SKM-1 treated with dmso at 0.1 percent for 144 hours (cell line): ENCODE measurements around the gene NACC1.
A peak's percentile ranks its signal among the peaks of the same experiment; 100 is the strongest.

ENCODE experiments used
- DNase-seq: peaks from one replicate; lab custom pipeline; 2025; ENCODE audit not compliant: unreplicated experiment; lab: John Stamatoyannopoulos, UW

Gene NACC1

DNA sequence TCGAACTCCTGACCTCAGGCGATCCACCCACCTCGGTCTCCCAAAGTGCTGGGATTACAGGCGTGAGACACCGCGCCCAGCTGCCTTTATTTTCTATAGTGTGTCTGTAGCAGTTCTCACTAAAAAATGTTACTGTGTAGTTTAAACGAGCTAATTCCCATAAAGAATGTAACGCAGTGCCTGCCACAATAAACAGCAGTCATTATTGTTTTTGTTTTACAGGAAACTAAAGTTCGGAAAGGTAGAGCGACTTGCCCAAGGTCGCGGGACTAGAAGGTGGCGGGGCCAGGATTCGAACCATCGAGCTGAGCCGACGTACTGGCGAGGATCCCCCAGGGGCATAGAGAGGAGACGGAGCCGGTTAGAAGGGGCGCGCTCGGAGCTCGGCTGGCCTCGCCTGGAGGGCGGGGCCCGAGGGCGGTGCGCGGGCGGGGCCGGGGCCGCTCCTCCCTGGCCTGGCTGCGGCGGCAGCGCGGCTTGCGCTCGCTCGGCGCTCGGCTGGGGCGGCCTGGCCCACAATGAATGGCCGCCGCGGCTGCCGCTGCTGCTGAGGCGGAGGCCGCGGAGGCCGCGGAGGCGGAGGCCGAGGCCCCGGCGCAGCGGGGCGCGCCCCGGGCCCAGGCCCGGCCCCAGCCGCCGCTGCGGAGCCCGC is at the start of gene NACC1:
Gene NACC1, plus strand, starts transcription at position 493 of the 652 bp plus-strand sequence. CDS start 16,944 bp downstream, outside the sequence.
- peak; percentile 92 for DNase-seq

- DNase-seq = no peak
Observed at GRCh38 chr19:13069415-13070359, 48.4 kb upstream of the NACC1 start.

DNA sequence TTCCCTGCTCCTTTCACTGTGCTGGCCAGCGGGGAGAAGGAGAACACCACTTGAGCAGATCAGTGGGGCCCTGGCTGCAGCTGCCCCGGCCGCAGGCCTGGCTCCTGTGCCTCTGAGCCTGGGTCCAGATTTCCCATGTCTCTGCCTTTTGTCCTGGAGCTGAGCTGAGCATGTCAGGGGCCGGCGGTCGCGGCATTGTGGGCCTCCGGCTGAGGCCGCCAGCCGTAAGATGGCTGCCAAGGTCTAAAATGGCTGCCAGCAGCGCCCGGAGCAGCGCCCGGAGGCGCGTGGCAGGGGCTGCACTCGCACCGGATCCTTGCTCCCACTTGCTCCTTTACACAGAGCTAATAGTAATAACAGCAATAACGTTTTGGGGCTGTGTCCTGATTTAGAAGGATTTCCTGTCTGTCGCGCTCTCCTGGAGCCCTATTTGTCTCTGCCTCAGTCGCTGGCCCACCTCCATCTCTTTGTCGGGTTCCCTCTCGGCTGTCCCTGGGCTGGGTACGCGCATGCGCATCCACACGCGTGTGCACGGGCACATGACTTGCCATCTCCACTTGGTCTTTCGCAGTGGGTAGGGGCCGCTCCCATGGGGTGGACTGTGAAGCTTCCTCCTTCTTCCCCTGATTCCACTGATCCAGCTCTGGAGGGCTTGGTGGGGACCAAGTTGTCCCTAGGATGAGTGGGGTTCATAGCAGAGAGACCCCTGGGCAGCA is 47.5 kb upstream of the NACC1 start:
- no peak for DNase-seq

GRCh38 chr19:13071444-13072187 is 46.4 kb upstream of the NACC1 start:
- DNase-seq = no peak

DNA sequence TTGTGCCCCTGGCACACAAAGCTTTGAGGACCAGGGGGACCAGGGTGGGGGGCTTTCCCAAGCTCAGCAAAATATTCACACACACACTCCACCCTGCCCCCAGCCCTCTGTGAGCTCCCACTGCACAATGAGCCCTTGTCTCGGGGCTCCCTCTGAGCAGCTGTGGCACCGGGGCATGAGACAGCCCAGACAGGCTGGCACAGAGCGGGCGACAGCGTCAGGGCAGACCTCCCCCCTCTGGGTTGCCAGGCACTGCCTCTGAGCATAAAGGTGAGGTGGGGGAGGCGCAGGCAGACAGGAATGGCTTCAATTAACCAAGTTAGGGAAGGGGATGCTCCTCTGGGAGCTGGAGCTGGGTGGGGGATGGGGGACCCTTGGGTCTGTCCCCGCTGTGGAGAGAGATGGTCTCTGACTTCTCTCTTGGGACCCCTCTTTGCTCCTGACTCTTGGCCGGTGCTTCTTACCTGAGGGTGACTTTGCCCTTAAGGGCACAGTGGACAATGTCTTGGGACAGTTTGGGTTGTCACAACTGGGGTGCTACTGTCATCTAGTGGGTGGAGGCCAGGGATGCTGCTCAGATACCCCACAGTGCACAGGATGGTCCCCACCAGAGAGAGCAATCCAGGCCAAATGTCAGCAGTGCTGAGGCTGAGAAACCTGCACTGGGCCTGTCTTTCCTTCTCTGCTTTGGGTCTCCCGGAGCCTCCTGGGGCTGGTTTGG is 45.7 kb upstream of the NACC1 start:
- no peak for DNase-seq

DNA sequence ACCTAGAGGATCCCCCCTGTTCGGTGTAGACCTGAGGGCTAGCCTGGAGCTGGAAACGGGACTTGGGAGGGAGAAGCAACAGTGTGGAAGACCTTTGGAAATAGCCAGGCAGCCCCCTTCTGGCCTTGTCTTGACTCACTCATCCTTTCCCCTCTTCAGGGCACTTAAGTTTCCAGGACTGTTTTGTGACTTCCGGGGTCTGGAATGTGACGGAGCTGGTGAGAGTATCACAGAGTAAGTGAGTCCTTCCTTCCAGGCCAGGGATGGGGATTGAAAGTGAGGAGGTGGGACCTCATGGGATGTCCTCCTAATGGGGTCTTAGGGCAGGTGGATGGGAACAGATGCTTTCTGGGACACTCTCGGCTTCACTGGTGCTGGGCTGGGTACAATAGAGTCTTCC is 44.8 kb upstream of the NACC1 start:
- DNase-seq = no peak

DNA sequence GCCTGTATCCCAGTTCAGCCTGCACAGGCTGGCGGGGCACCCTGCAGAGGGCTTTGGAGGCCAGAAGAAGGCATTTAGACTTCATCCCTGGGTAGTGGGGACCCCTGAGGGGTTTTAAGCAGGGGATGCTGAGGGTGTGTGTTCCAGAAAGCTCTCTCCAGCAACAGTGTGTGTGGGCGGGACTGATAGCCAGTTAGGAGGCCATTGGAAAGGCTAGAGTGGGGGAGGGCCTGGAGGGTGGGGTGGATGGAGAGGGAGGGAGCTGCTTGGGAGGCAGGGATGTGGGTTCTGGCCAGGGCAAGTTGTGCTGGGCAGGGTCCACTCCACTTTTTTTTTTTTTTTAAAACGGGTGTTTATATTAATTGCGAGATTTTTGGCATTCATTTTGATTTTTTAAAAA is 43.7 kb upstream of the NACC1 start:
- no peak for DNase-seq

GRCh38 chr19:13076320-13076719 is 41.7 kb upstream of the NACC1 start:
- no peak for DNase-seq

GRCh38 chr19:13076787-13077186 is 41.3 kb upstream of the NACC1 start:
- no peak for DNase-seq

DNA sequence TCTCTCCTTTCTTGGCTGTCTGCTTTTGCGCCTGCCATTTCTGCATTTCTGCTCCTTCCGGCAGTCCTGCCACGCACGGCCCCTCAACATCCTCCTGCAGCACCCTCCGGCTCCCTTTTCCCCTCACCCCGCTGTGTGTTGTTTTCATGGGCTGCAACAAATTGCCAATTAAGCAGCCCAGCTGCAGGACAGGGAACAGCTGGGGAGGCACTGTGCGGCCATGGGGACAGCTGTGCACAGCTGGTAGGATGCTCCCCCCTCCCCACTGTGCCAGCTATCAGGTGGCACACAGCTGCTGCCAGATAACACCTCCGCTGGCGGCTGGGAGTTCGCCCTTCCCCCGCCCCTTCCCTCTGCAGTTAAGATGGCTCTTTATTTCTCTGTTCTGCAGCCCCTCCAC is 40.8 kb upstream of the NACC1 start:
- DNase-seq = no peak

DNA sequence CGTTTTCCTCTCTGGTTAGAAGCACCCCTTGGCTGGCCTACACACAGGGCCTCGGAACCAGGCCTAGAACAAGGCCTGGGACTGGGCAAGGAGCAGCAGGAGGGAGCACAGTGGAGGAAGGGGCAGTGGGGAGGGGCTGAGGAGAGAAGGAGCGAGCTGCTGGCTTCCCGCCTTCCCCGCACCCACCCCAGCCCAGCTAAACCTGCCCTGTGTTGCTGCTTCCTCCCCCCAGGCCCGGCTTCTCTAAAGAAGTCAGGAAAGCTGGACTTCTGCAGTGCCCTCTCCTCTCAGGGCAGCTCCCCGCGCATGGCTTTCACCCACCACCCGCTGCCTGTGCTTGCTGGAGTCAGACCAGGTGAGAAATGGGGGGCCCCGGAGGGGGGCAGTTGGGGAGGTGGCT is 39.7 kb upstream of the NACC1 start:
- no peak for DNase-seq

- DNase-seq = no peak
Observed at GRCh38 chr19:13078897-13079541, 39.0 kb upstream of the NACC1 start.

DNA sequence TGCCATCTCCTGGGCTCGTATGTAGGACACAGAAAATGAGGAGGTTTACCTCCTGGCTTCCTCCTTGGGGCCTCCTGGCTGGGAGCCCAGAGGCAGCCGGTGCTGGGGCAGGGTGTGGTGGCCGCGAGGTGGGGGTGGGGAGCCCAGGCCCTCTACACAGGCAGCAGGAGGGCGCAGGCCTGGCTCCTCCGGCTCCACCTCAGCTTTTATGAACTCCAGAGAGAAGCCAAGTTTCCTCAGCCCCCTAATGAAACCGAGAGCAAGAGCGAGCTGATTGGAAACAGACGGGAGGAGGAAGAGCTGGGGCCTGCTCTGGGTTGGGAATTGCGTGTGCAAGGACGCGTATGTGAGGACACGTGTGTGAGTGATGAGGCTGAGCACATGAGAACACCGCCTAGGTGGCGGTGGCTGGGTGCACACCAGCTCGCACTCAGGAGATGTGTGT is 38.5 kb upstream of the NACC1 start:
- DNase-seq = no peak

DNA sequence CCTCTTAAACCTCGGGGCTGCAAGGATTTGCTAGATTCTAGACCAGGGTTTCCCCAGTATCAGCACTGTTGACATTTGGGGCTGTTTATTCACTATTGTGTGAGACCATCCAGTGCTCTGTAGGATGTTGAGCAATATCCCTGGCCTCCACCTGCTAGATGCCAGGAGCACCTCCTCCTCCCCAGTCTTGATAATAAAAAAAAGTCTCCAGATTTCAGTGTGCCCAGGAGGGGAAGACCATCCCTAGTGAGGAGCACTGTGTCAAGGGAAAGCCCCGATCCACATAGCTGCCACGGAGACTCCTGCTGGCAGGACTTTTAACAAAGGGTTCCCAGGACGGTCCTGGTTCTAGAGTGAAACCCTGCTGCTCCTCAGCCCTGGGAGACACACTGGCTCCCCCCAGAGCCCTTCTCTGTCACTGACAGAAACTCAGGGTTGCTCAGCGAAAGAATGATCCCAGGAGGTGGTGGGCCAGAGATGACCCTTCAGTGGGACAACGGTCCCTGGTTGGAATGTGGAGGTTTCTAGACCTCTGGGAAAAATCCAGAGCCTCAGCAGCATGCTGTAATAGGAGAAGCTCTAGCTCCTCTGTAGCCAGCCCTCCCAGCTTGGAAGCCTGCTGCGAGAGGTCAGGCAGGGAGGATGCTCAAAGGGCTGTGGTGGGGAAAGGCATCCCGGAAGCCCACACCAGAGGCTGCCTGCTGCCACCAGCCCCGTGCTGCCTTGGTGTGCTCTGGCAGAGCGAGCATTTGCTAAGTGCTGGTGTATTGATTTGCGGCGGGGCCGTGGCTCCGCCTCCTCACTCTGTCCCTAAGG is 35.7 kb upstream of the NACC1 start:
- DNase-seq = no peak

DNA sequence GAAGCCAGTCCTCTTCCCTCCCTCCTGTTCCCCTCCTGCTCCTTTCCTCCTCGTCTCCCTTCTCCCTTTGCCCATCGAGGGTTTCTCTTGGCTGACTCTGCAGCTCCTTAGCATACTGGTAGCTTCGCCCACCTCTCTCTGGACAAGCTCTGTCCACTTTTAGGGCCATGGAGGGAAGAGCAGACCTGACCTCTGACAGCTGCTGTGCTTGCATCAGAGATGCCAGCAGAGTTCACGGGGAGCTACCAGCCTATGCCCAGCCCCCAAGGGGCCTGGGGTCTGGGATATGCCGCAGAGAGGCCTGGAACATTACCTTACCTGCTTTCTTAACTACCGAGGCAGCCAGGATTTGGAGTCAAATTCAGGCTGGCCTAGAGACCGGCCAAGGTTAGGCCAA is 35.1 kb upstream of the NACC1 start:
- no peak for DNase-seq

GRCh38 chr19:13083627-13084026 is 34.4 kb upstream of the NACC1 start:
- no peak for DNase-seq

DNA sequence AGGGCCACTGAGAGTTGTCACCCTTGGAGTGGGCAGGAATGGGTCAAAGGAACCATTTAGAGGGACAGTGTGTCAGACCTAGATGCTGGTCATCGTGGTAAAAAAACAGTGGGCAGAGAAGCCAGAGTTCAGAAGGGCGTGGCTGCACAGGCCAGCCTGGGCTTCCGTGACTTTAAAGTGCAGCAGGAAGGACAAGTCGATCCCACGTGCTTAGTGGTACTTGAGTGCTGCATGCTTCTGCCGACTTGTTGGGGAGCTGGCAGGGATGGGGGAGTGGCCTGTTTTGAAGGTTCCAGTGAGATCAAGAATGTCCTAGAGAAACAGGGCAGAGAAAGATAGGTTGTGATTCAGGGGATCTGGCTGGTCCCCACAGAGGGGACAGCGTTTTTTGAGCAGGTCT is 32.4 kb upstream of the NACC1 start:
- DNase-seq = no peak

GRCh38 chr19:13086341-13086740 is 31.7 kb upstream of the NACC1 start:
- DNase-seq = no peak

DNA sequence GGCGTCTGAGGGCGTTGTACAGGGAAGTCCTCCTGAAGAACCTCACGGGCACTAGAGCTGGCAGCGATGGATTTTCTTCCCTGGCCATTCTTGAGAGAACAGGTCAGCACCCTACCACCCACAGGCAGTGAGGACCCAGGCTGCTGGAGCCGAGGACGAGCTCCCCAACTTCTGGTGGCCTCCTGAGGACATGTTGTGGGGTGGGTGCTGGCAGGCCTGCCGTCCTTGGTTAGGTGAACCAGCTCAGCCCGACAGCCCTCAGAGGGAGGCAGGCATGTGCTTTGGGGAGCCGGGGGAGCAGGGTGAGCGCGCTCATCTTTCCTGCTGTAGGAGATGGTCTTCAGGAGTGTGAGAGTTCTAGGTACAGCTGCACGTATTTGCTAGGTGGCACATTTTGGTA is 30.8 kb upstream of the NACC1 start:
- no peak for DNase-seq
